Measurements from ENCODE around the gene ZFP36L2. TPM values are rescaled to one million over a fixed set of nuclear protein-coding genes. Genes with fewer than 3 reads are reported as not detected.

Gene ZFP36L2
- polyA plus RNA-seq, 2 of the 4 experiments (the other 2 are of a cell fraction) = 10.5 to 17.3 TPM

- TF ChIP-seq PHF8 (IDR thresholded peaks at IDR 0.05; ENCODE audit: borderline replicate concordance, low read depth) (no peak), CBX8 (IDR thresholded peaks at IDR 0.05) (no peak), CHD4 (IDR thresholded peaks at IDR 0.05; ENCODE audit: borderline replicate concordance) (no peak), SMC3 (IDR thresholded peaks at IDR 0.05) (no peak), EHMT2 (IDR thresholded peaks at IDR 0.05; ENCODE audit: low read depth) (no peak), TP53 (CRISPR knock-in tag; IDR thresholded peaks at IDR 0.05) (no peak)
Measured at GRCh38 chr2:43270461-43270860, 44.1 kb upstream of the ZFP36L2 start (continued).

GRCh38 chr2:43269706-43270105, 43.3 kb upstream of the ZFP36L2 start:
- no peak for TF ChIP-seq SREBF2 (IDR thresholded peaks at IDR 0.05)
- H3K9me3 ChIP-seq = no peaks in the 10 kb centered on the region
- H3K4me3 ChIP-seq = no peak overlapping the region
- FAIRE-seq (no peak), ATAC-seq (no peak; a peak in 1 of 6 replicates), DNase-seq (ENCODE audit: low read depth in 1 of 2, low spot score in 1 of 2) (no peak)
- H3K4me2 ChIP-seq = no peak overlapping the region
- H3K4me1 ChIP-seq = peaks cover 7% of the 10 kb centered on the region; the same call in 1 of the 3 replicates
- POLR2A ChIA-PET = no interaction called here
- WGBS (ENCODE audit: missing lambda C conversion rate) = 37% methylated on average over 3 of the region's 3 CpGs
- H3K27ac ChIP-seq = peak overlapping the region in 1 of 2 experiments; percentile 33; a peak in 1 of 6 replicates
- CTCF ChIA-PET = interaction anchor here (1.2 to 1.4 kb wide), 2 partner anchors 9 to 18 kb away, joined by 3 read pairs; no protein-coding TSS in a partner anchor

GRCh38 chr2:43269074-43269572, 42.7 kb upstream of the ZFP36L2 start:
- POLR2A ChIA-PET = no interaction called here
- no peak overlapping the region for H3K4me3 ChIP-seq
- no peak for TF ChIP-seq ESRRA (IDR thresholded peaks at IDR 0.05; ENCODE audit: borderline replicate concordance, low read length)
- TF ChIP-seq CHD2 (IDR thresholded peaks at IDR 0.05; ENCODE audit: low read length, partially characterized antibody) = no peak
- TF ChIP-seq RAD21 (conservative IDR thresholded peaks at IDR 0.05 in 1 of 2, IDR thresholded peaks at IDR 0.05 in 1 of 2) = no peak
- no peak for TF ChIP-seq MAX (IDR thresholded peaks at IDR 0.05)
- no peak for TF ChIP-seq REST (IDR thresholded peaks at IDR 0.05)
- TF ChIP-seq TFCP2L1 (CRISPR knock-in tag; IDR thresholded peaks at IDR 0.05) = no peak
- no peak for TF ChIP-seq CTCF (IDR thresholded peaks at IDR 0.05)
- no peak for TF ChIP-seq ZSCAN20 (CRISPR knock-in tag; IDR thresholded peaks at IDR 0.05)
- no peak for TF ChIP-seq RCOR1 (IDR thresholded peaks at IDR 0.05; ENCODE audit: low read depth, low read length)
- ATAC-seq (peak; percentile 28 to 35; a peak in 2 of 6 replicates), DNase-seq (ENCODE audit: low read depth in 1 of 2, low spot score in 1 of 2) (peak in 1 of 2 experiments; percentile 19), FAIRE-seq (no peak)
- 89% methylated on average over 10 of the region's 14 CpGs for WGBS (ENCODE audit: missing lambda C conversion rate)
- no peaks in the 10 kb centered on the region for H3K9me3 ChIP-seq
- no peak overlapping the region for H3K4me2 ChIP-seq
- peaks cover 7% of the 10 kb centered on the region; the same call in 1 of the 3 replicates for H3K4me1 ChIP-seq
- peak overlapping the region in 1 of 2 experiments; percentile 33; a peak in 1 of 6 replicates for H3K27ac ChIP-seq
- CTCF ChIA-PET = interaction anchor here (1.2 to 1.4 kb wide), 2 partner anchors 10 to 18 kb away, joined by 3 read pairs; no protein-coding TSS in a partner anchor

Data from A549 (cell line).